Spleen (tissue), 11 donors: ENCODE measurements around the gene FBN3. TPM values are rescaled to one million over a fixed set of nuclear protein-coding genes. Genes with fewer than 3 reads are reported as not detected.

Source experiments
- DNase-seq: peaks from one replicate; pipeline ENCODE4 v3.0.0-alpha.2; 2020
- H3K27ac ChIP-seq, 8 donors: fragments of 200-600 bp; sonication (generic) in 7 of 8; 1 replicate in 4 of 8; 2 replicates in 4 of 8; pipeline versions ENCODE4 v1.5.0 to v1.8.0; 2016 to 2021; ENCODE audit warnings: inconsistent platforms in 4 of 8, mild to moderate bottlenecking in 4 of 8, moderate library complexity in 1 of 8
- H3K27me3 ChIP-seq, 7 donors: fragments of 200-600 bp; sonication (generic) in 6 of 7; replicated peaks in 1 of 7; 1 replicate in 4 of 7; 2 replicates in 3 of 7; pipeline versions ENCODE4 v1.5.0 to v1.8.0; 2016 to 2021; ENCODE audit warnings: inconsistent platforms in 3 of 7, mild to moderate bottlenecking in 1 of 7
- H3K36me3 ChIP-seq, 6 donors: fragments of 200-600 bp; sonication (generic) in 5 of 6; 1 replicate in 4 of 6; 2 replicates in 2 of 6; pipeline versions ENCODE4 v1.5.0 to v1.8.0; 2016 to 2021; ENCODE audit warnings: inconsistent platforms in 2 of 6
- H3K4me1 ChIP-seq, 6 donors: fragments of 200-600 bp; sonication (generic) in 5 of 6; 1 replicate in 3 of 6; 2 replicates in 3 of 6; pipeline versions ENCODE4 v1.5.0 to v1.8.0; 2016 to 2021; ENCODE audit warnings: inconsistent platforms in 3 of 6
- H3K4me3 ChIP-seq, 8 donors: fragments of 200-600 bp; sonication (generic) in 7 of 8; 1 replicate in 4 of 8; 2 replicates in 4 of 8; pipeline versions ENCODE4 v1.5.0 to v1.8.0; 2016 to 2021; ENCODE audit warnings: inconsistent platforms in 4 of 8, mild to moderate bottlenecking in 4 of 8, moderate library complexity in 2 of 8
- H3K9me3 ChIP-seq, 8 donors: fragments of 200-600 bp; sonication (generic) in 7 of 8; 1 replicate in 4 of 8; 2 replicates in 4 of 8; pipeline versions ENCODE4 v1.5.0 to v1.8.0; 2016 to 2021; ENCODE audit warnings: inconsistent platforms in 4 of 8
- CTCF ChIP-seq, 11 experiments: fragments of 200-600 bp in 7 of 11; fragments of 450-650 bp in 4 of 11; sonication (generic) in 4 of 11; IDR thresholded peaks in 8 of 11; conservative IDR thresholded peaks in 3 of 11; 1 replicate in 7 of 11; 2 replicates in 4 of 11; pipeline versions ENCODE4 v1.4.0 to v1.8.0; 2016 to 2021; ENCODE audit warnings: antibody characterized with exemption in 11 of 11, inconsistent platforms in 4 of 11, mild to moderate bottlenecking in 1 of 11
- POLR2A ChIP-seq, 3 donors: fragments of 450-650 bp; IDR thresholded peaks; one replicate each; pipeline ENCODE4 v1.5.1; 2017; ENCODE audit warnings: antibody characterized with exemption in 3 of 3, mild to moderate bottlenecking in 1 of 3
- POLR2AphosphoS5 ChIP-seq, 3 donors: sonication (generic); formaldehyde crosslinking; IDR thresholded peaks; one replicate each; pipeline ENCODE4 v1.5.1; 2017; ENCODE audit warnings: antibody characterized with exemption in 3 of 3
- WGBS, 5 donors: extraction: QIAGEN DNeasy Blood & Tissue Kit in 3 of 5; methylation state at CpG; one replicate each; pipeline versions ENCODE4 v1.1.5 to v1.1.7; 2013 to 2018; 5-methylcytosine and 5-hydroxymethylcytosine counted together
- intact Hi-C: fragments of 100-400 bp; cut with DNase I; formaldehyde crosslinking; loops from one replicate; pipeline ENCODE4 v1.15.0; 2023; ENCODE audit warnings: low total_unique reads
- polyA plus RNA-seq, 3 donors: library from polyadenylated mRNA; stranded (reverse); fragments of 200-250 nt; gene quantifications; one replicate each; pipeline ENCODE4 v1.2.1, GENCODE V29; 2013
- total RNA-seq, 7 donors: library from RNA; depleted of rRNA in 3 of 7; stranded (reverse); fragments of >200 nt in 3 of 7; fragmentation: NEBNext Ultra II Directional in 4 of 7; extraction: Animal tissue kit (Norgen Biotek cat#: 25700) in 4 of 7; gene quantifications; one replicate each; pipeline versions ENCODE4 v1.1.0 to v1.2.1, GENCODE V29; 2016 to 2021
- donor health status: healthy with polysubstance abuse.
- donor health status: DM: no; HTN: no; CAD: no; lungs with moderate emphysema.
- donor health status: DM: no; HTN: no; CAD: no.
- donor health status: Bipolar disorder and iron deficiency.
- donor health status: healthy.
- donor health status: DM: no; HTN: no; CAD: no.
- donor health status: DM: yes; HTN: yes; CAD: no.

FBN3 gene
- total and polyA plus RNA-seq, 10 donors, result 0.02 TPM; not detected in 9

GRCh38 chr19:8128551-8128950, 20.8 kb downstream of the FBN3 start:
- WGBS, 5 donors, result 89 to 94% (median 90%) methylated on average over 8 of the region's 8 CpGs
- H3K36me3 ChIP-seq, result no peaks in the 10 kb centered on the region

GRCh38 chr19:8127311-8127710, 22.1 kb downstream of the FBN3 start:
- Histone ChIP-seq H3K4me1 (no peaks in the 10 kb centered on the region), H3K4me3 (no peak overlapping the region), H3K27me3 (peaks cover 0 to 35% (median 0%) of the 10 kb centered on the region in 7 donors), H3K36me3 (no peaks in the 10 kb centered on the region), H3K27ac (no peak overlapping the region), H3K9me3 (no peaks in the 10 kb centered on the region)
- no peak for TF ChIP-seq POLR2AphosphoS5 (IDR thresholded peaks at IDR 0.05)
- TF ChIP-seq CTCF (IDR thresholded peaks at IDR 0.05 in 8 of 11, conservative IDR thresholded peaks at IDR 0.05 in 3 of 11), result no peak
- no peak for TF ChIP-seq POLR2A (IDR thresholded peaks at IDR 0.05)
- WGBS, 5 donors, result 83 to 91% (median 86%) methylated on average over 8 of the region's 8 CpGs
- DNase-seq, result no peak
- intact Hi-C loops, result no loop called here

More at GRCh38 chr19:8128551-8128950, 20.8 kb downstream of the FBN3 start:
- peaks cover 0 to 40% (median 0%) of the 10 kb centered on the region in 7 donors for H3K27me3 ChIP-seq
- intact Hi-C loops, result no loop called here
- H3K9me3 ChIP-seq, result no peaks in the 10 kb centered on the region
- DNase-seq, result no peak
- H3K27ac ChIP-seq, result no peak overlapping the region
- H3K4me1 ChIP-seq, result no peaks in the 10 kb centered on the region
- no peak overlapping the region for H3K4me3 ChIP-seq
- TF ChIP-seq CTCF (IDR thresholded peaks at IDR 0.05 in 8 of 11, conservative IDR thresholded peaks at IDR 0.05 in 3 of 11) (no peak), POLR2AphosphoS5 (IDR thresholded peaks at IDR 0.05) (no peak), POLR2A (IDR thresholded peaks at IDR 0.05) (no peak)

- Histone ChIP-seq H3K27ac (no peak overlapping the region), H3K36me3 (no peaks in the 10 kb centered on the region), H3K27me3 (peaks cover 0 to 30% (median 0%) of the 10 kb centered on the region in 7 donors), H3K4me3 (no peak overlapping the region), H3K4me1 (no peaks in the 10 kb centered on the region), H3K9me3 (no peaks in the 10 kb centered on the region)
- no peak for DNase-seq
- no peak for TF ChIP-seq CTCF (IDR thresholded peaks at IDR 0.05 in 8 of 11, conservative IDR thresholded peaks at IDR 0.05 in 3 of 11)
- 73 to 92% (median 90%) methylated on average over 3 to 18 of the region's 18 CpGs for WGBS, 5 donors
- intact Hi-C loops, result no loop called here
Measured at GRCh38 chr19:8126511-8126910, 22.9 kb downstream of the FBN3 start.

GRCh38 chr19:8126008-8126407, 23.4 kb downstream of the FBN3 start:
- intact Hi-C loops, result no loop called here
- Histone ChIP-seq H3K4me3 (no peak overlapping the region), H3K36me3 (no peaks in the 10 kb centered on the region), H3K4me1 (no peaks in the 10 kb centered on the region), H3K9me3 (no peaks in the 10 kb centered on the region), H3K27me3 (peaks cover 0 to 27% (median 0%) of the 10 kb centered on the region in 7 donors), H3K27ac (no peak overlapping the region)
- no peak for DNase-seq
- WGBS, 5 donors, result 85 to 94% (median 92%) methylated on average over 15 of the region's 15 CpGs
- TF ChIP-seq POLR2A (IDR thresholded peaks at IDR 0.05) (no peak), CTCF (IDR thresholded peaks at IDR 0.05 in 8 of 11, conservative IDR thresholded peaks at IDR 0.05 in 3 of 11) (no peak), POLR2AphosphoS5 (IDR thresholded peaks at IDR 0.05) (no peak)
